IMR-90 (cell line): Measurements from ENCODE around the gene CEP104. TPM values are rescaled to one million over a fixed set of nuclear protein-coding genes. Genes with fewer than 3 reads are reported as not detected.

ENCODE experiments used
- ATAC-seq: fragments of 200-7000 bp; cut with Tn5 transposase; 2 replicates; pipeline ENCODE4 v1.9.1; 2020; ENCODE audit warnings: low read depth, mild to moderate bottlenecking, moderate library complexity
- BruUV-seq: library from RNA; stranded (reverse); fragments of 400-500 nt; replicated peaks from 2 replicates; lab custom pipeline; 2021; lab: Mats Ljungman, UMichigan
- CTCF ChIA-PET: fragments of 300-600 bp; formaldehyde crosslinking; extraction: SDS; loops from one replicate; lab custom pipeline; 2021; ENCODE audit warnings: antibody characterized with exemption; lab: Yijun Ruan, JAX
- POLR2A ChIA-PET: fragments of 300-600 bp; sonication (Branson Sonifier 250); formaldehyde crosslinking; loops from one replicate; lab custom pipeline; 2022; ENCODE audit warnings: antibody characterized with exemption; ENCODE audit not compliant: unreplicated experiment; lab: Charles Lee
- DNase-seq: peaks from one replicate; pipeline ENCODE4 v3.0.0; 2013
- H2AFZ ChIP-seq: replicated peaks from 2 replicates; pipeline ENCODE3; 2013; ENCODE audit warnings: low read length, mild to moderate bottlenecking; ENCODE audit not compliant: poor library complexity
- H2AK5ac ChIP-seq: 2 replicates; pipeline ENCODE4 v1.6.1; 2013; ENCODE audit warnings: low read depth, low read length, inconsistent platforms
- H2AK9ac ChIP-seq: replicated peaks from 2 replicates; pipeline ENCODE3; 2013; ENCODE audit warnings: mild to moderate bottlenecking, low read depth, low read length, moderate library complexity; ENCODE audit not compliant: poor library complexity
- H2BK120ac ChIP-seq: 2 replicates; pipeline ENCODE4 v1.6.1; 2013; ENCODE audit warnings: low read depth, low read length, inconsistent platforms
- H2BK15ac ChIP-seq: 3 replicates; pipeline ENCODE4 v1.6.1; 2013; ENCODE audit warnings: low read depth, low read length, inconsistent platforms
- H2BK20ac ChIP-seq: 2 replicates; pipeline ENCODE4 v1.6.1; 2013; ENCODE audit warnings: low read depth, mild to moderate bottlenecking, inconsistent platforms, low read length, moderate library complexity
- H2BK5ac ChIP-seq: 2 replicates; pipeline ENCODE4 v1.6.1; 2013; ENCODE audit warnings: mild to moderate bottlenecking, low read depth, low read length, inconsistent platforms; ENCODE audit not compliant: poor library complexity, severe bottlenecking
- H3K14ac ChIP-seq: replicated peaks from 2 replicates; pipeline ENCODE4 v1.6.1; 2013; ENCODE audit warnings: low read depth, low read length, inconsistent platforms
- H3K18ac ChIP-seq: 2 replicates; pipeline ENCODE4 v1.6.1; 2013; ENCODE audit warnings: low read depth, low read length, control low read depth
- H3K23ac ChIP-seq: 2 replicates; pipeline ENCODE4 v1.6.1; 2013; ENCODE audit warnings: low read depth, low read length, inconsistent platforms
- H3K27ac ChIP-seq: 2 replicates; pipeline ENCODE4 v1.5.1; 2013; ENCODE audit warnings: mild to moderate bottlenecking, control low read depth, low read length; ENCODE audit not compliant: insufficient read depth
- H3K27me3 ChIP-seq: 2 replicates; pipeline ENCODE4 v1.6.1; 2013; ENCODE audit warnings: low read length; ENCODE audit not compliant: control insufficient read depth, insufficient read depth
- H3K36me3 ChIP-seq: 2 replicates; pipeline ENCODE4 v1.6.1; 2013; ENCODE audit warnings: low read length, mixed read lengths; ENCODE audit not compliant: control insufficient read depth, insufficient read depth
- H3K4ac ChIP-seq: 2 replicates; pipeline ENCODE4 v1.6.1; 2013; ENCODE audit warnings: low read depth, low read length, inconsistent platforms
- H3K4me1 ChIP-seq: 2 replicates; pipeline ENCODE4 v1.6.1; 2013; ENCODE audit warnings: low read length, mixed read lengths; ENCODE audit not compliant: control insufficient read depth, insufficient read depth
- H3K4me2 ChIP-seq: 2 replicates; pipeline ENCODE4 v1.6.1; 2013; ENCODE audit warnings: low read depth, mild to moderate bottlenecking, control low read depth, low read length, moderate library complexity
- H3K4me3 ChIP-seq: 2 replicates; pipeline ENCODE4 v1.5.1; 2013; ENCODE audit warnings: low read depth, mild to moderate bottlenecking, control low read depth, low read length, moderate library complexity; ENCODE audit not compliant: insufficient read depth
- H3K56ac ChIP-seq: 2 replicates; pipeline ENCODE4 v1.6.1; 2013; ENCODE audit warnings: low read length, inconsistent platforms; ENCODE audit not compliant: insufficient read depth; ENCODE audit errors: extremely low read depth
- H3K79me1 ChIP-seq, 2 experiments: 2 replicates each; pipeline ENCODE4 v1.6.1; 2013; ENCODE audit warnings: low read length in 2 of 2, inconsistent platforms in 1 of 2, low read depth in 1 of 2
- H3K9ac ChIP-seq: 2 replicates; pipeline ENCODE4 v1.6.1; 2013; ENCODE audit warnings: low read depth, low read length, control low read depth
- H3K9me1 ChIP-seq: 2 replicates; pipeline ENCODE4 v1.6.1; 2013; ENCODE audit warnings: low read length, inconsistent platforms; ENCODE audit not compliant: insufficient read depth
- H3K9me3 ChIP-seq: 2 replicates; pipeline ENCODE4 v1.6.1; 2013; ENCODE audit warnings: low read length; ENCODE audit not compliant: control insufficient read depth, insufficient read depth
- H4K20me1 ChIP-seq: 2 replicates; pipeline ENCODE4 v1.6.1; 2013; ENCODE audit warnings: low read length, inconsistent platforms; ENCODE audit not compliant: insufficient read depth
- H4K5ac ChIP-seq: 2 replicates; pipeline ENCODE4 v1.6.1; 2013; ENCODE audit warnings: mild to moderate bottlenecking, low read depth, low read length, control low read depth
- H4K8ac ChIP-seq, 2 experiments: 2 replicates each; pipeline ENCODE4 v1.6.1; 2013; ENCODE audit warnings: low read depth in 2 of 2, low read length in 2 of 2, control low read depth in 1 of 2, inconsistent platforms in 1 of 2
- H4K91ac ChIP-seq: 2 replicates; pipeline ENCODE4 v1.6.1; 2013; ENCODE audit warnings: low read depth, low read length, inconsistent platforms; ENCODE audit not compliant: insufficient read depth
- BHLHE40 ChIP-seq: fragments of 150-350 bp; IDR thresholded peaks from 2 replicates; pipeline ENCODE4 v1.6.1; 2016; ENCODE audit warnings: mild to moderate bottlenecking, low read depth, low read length
- CEBPB ChIP-seq: IDR thresholded peaks from 2 replicates; pipeline ENCODE4 v1.6.1; 2012; ENCODE audit warnings: low read depth, low read length, improper control_type of control experiment
- CHD1 ChIP-seq: IDR thresholded peaks from 2 replicates; pipeline ENCODE4 v1.6.1; 2012; ENCODE audit warnings: low read depth, low read length, improper control_type of control experiment
- CTCF ChIP-seq: conservative IDR thresholded peaks from 2 replicates; pipeline ENCODE4 v1.5.1; 2012; ENCODE audit warnings: mild to moderate bottlenecking, low read depth, low read length, improper control_type of control experiment
- ELK1 ChIP-seq: fragments of 150-350 bp; IDR thresholded peaks from 2 replicates; pipeline ENCODE4 v1.6.1; 2016; ENCODE audit warnings: low read depth, mild to moderate bottlenecking, low read length, moderate library complexity, borderline replicate concordance
- FOS ChIP-seq: fragments of 150-350 bp; IDR thresholded peaks from 2 replicates; pipeline ENCODE4 v1.6.1; 2016; ENCODE audit warnings: low read depth, low read length
- MAFK ChIP-seq: IDR thresholded peaks from 2 replicates; pipeline ENCODE4 v1.6.1; 2012; ENCODE audit warnings: low read depth, low read length, improper control_type of control experiment
- MAZ ChIP-seq: IDR thresholded peaks from 2 replicates; pipeline ENCODE4 v1.6.1; 2012; ENCODE audit warnings: low read depth, mild to moderate bottlenecking, low read length, improper control_type of control experiment, moderate library complexity, borderline replicate concordance
- MXI1 ChIP-seq: IDR thresholded peaks from 2 replicates; pipeline ENCODE4 v1.6.1; 2012; ENCODE audit warnings: low read depth, mild to moderate bottlenecking, low read length, moderate library complexity, borderline replicate concordance
- NFE2L2 ChIP-seq: fragments of 150-350 bp; IDR thresholded peaks from 2 replicates; pipeline ENCODE4 v1.6.1; 2016; ENCODE audit warnings: low read depth, mild to moderate bottlenecking, low read length
- POLR2A ChIP-seq: IDR thresholded peaks from 2 replicates; pipeline ENCODE4 v1.6.1; 2012; ENCODE audit warnings: mild to moderate bottlenecking, low read depth, low read length
- RAD21 ChIP-seq: IDR thresholded peaks from 2 replicates; pipeline ENCODE4 v1.6.1; 2012; ENCODE audit warnings: low read length, improper control_type of control experiment
- RFX5 ChIP-seq: IDR thresholded peaks from 2 replicates; pipeline ENCODE4 v1.8.0; 2012; ENCODE audit warnings: low read depth, mild to moderate bottlenecking, low read length, moderate library complexity
- SMC3 ChIP-seq: fragments of 150-350 bp; IDR thresholded peaks from 2 replicates; pipeline ENCODE4 v1.6.1; 2016; ENCODE audit warnings: low read depth, mild to moderate bottlenecking, antibody characterized with exemption, low read length, moderate library complexity
- USF2 ChIP-seq: fragments of 150-350 bp; IDR thresholded peaks from 2 replicates; pipeline ENCODE4 v1.6.1; 2017; ENCODE audit warnings: mild to moderate bottlenecking, antibody characterized with exemption, low read length, low read depth
- WGBS, 2 experiments: methylation state at CpG; one replicate each; pipeline versions ENCODE4 v1.1.5 to v1.1.7; 2013; ENCODE audit warnings: missing lambda C conversion rate in 2 of 2; ENCODE audit not compliant: insufficient read length in 1 of 2; ENCODE audit errors: extremely low coverage in 2 of 2; 5-methylcytosine and 5-hydroxymethylcytosine counted together
- dilution Hi-C: fragments of 300-500 bp; cut with HindIII; formaldehyde crosslinking; loops from one replicate; pipeline ENCODE4 v1.14.3; 2018; ENCODE audit warnings: low sequenced_read_pairs; ENCODE audit not compliant: unreplicated experiment
- in situ Hi-C: fragments of 300-500 bp; cut with MboI; formaldehyde crosslinking; loops from 3 replicates; pipeline ENCODE4 v1.14.3; 2019; ENCODE audit warnings: low sequenced_read_pairs, inconsistent platforms, mixed read lengths
- intact Hi-C: fragments of 100-400 bp; cut with micrococcal nuclease; formaldehyde crosslinking; loops from 2 replicates; pipeline ENCODE4 v1.10.0; 2022
- polyA plus RNA-seq, 3 experiments: library from polyadenylated mRNA; depleted of rRNA; stranded (reverse); fragments of >200 nt; gene quantifications; 2 replicates each; pipeline ENCODE4 v1.2.3, GENCODE V29; 2012; ENCODE audit warnings: low replicate concordance in 1 of 3
- total RNA-seq: library from RNA; depleted of rRNA; stranded (reverse); fragments of >200 nt; gene quantifications from 2 replicates; pipeline ENCODE4 v1.2.3, GENCODE V29; 2012

Gene CEP104
- total and polyA plus RNA-seq, 2 of the 4 experiments (the other 2 are of a cell fraction), result 14.3 to 17.5 TPM

- Histone ChIP-seq H3K9me1 (peaks cover 5% of the 10 kb centered on the region; the same call in 1 of the 2 replicates), H3K14ac (no peak overlapping the region), H4K5ac (no peak overlapping the region), H4K20me1 (peaks cover 11% of the 10 kb centered on the region), H2BK15ac (no peak overlapping the region), H3K79me1 (peaks cover 8 to 21% of the 10 kb centered on the region in 2 experiments), H3K4me1 (peaks cover 6% of the 10 kb centered on the region), H3K36me3 (peaks cover 39% of the 10 kb centered on the region), H3K4ac (no peak overlapping the region), H3K9me3 (no peaks in the 10 kb centered on the region), H2AFZ (no peak overlapping the region), H4K91ac (no peak overlapping the region), H3K4me3 (no peak overlapping the region), H3K23ac (no peak overlapping the region), H4K8ac (no peak overlapping the region), H3K27ac (no peak overlapping the region), H3K9ac (no peak overlapping the region), H3K27me3 (no peaks in the 10 kb centered on the region), H2AK5ac (no peak overlapping the region), H2BK120ac (no peak overlapping the region), H3K18ac (no peak overlapping the region), H2BK5ac (no peak overlapping the region), H2AK9ac (no peak overlapping the region), H2BK20ac (no peak overlapping the region), H3K4me2 (no peak overlapping the region), H3K56ac (no peak overlapping the region)
- DNase-seq (no peak), ATAC-seq (no peak)
- in situ Hi-C loops, result no loop called here
- WGBS, 2 experiments, result 96% methylated on average over 16 of the region's 26 CpGs; no CpG with 5 or more reads in 1 of the 2 experiments
- intact Hi-C loops, result no loop called here
- BruUV-seq, result no TSS peak
- dilution Hi-C loops, result no loop called here
- ChIA-PET CTCF (no interaction called here), POLR2A (no interaction called here)
- no peak for TF ChIP-seq RFX5
- no peak for TF ChIP-seq FOS
- no peak for TF ChIP-seq MXI1
- no peak for TF ChIP-seq POLR2A
- TF ChIP-seq RAD21, result no peak
- TF ChIP-seq CEBPB, result no peak
- no peak for TF ChIP-seq SMC3
- TF ChIP-seq MAZ, result no peak
- no peak for TF ChIP-seq BHLHE40
- TF ChIP-seq USF2, result no peak
- TF ChIP-seq CTCF, result no peak
- no peak for TF ChIP-seq NFE2L2
- TF ChIP-seq CHD1, result no peak
- no peak for TF ChIP-seq MAFK
- TF ChIP-seq ELK1, result no peak
These were observed 33.6 kb upstream of the CEP104 start for GRCh38 chr1:3890389-3891328.
